ENCODE data around the gene USP10. TPM values are rescaled to one million over a fixed set of nuclear protein-coding genes. Genes with fewer than 3 reads are reported as not detected.
"Not testable (repeated sequence)": the region's sequence is repeated elsewhere in the genome, so short reads cannot be mapped to it uniquely, and the experiment has no call there.

Gene USP10
- total RNA-seq, 1 experiment from 2014 or later = 203 TPM

DNA sequence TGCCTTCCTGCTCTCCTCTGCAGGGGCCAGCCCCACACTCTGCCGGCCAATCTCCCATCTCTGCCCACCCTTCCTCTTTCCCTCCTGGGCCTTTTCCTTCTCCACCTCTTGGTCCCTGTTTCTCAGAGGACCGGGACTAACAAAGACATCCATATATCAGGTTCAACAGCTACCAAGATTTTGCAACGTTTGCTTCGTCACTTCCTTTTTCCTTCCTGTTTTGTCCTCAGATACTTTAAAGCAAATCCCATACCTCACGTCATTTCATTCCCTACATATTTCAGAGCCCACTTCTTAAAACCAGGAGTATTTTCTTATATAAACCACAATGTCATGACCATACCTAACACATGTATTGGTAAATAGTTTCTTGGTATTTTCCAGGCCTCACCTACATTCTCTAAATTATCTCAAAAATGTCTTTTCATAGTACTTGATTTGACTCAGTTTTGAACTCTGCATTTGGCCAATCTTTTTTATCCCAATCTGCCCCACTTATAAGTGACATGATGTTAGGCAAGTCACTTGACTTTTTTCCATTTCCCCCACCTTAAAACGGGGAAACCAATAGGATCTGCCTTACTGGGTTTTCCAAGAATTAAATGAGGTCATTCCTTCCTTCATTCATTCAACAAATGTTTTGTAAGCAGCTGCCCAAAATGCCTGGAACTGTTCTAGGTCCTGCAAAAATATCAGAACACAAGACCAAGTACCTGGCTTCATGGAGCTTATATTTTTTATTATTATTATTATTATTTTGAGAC, 7.2 kb upstream of the USP10 start:
- no peak overlapping the region for H2AFZ ChIP-seq (ENCODE audit: low read length)
- H3K36me3 Mint-ChIP-seq (ENCODE audit: insufficient read depth in 1 of 3, low read depth in 3 of 3) = peaks cover 0 to 5% (median 0%) of the 10 kb centered on the region in 3 experiments; a peak in 3 of 7 replicates
- WGBS (ENCODE audit: extremely low coverage, insufficient read length, low lambda C conversion rate) = no CpG with 5 or more reads among the region's 6 CpGs

DNA sequence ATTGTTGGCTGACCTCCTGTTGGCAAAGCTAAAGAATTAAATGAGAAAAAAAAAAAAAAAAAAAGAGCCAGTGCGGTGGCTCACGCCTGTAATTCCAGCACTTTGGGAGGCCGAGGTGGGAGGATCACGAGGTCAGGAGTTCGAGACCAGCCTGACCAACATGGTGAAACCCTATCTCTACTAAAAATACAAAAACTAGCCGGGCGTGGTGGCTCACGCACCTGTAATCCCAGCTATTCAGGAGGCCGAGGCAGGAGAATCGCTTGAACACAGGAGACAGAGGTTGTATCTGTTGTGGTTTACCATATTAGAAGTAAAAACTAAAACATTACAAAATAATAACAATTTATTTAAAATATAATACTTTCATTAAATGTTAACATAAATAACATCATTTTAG, 5.9 kb upstream of the USP10 start:
- H3K4ac ChIP-seq (ENCODE audit: low read depth, low read length); DNase-seq; H3K27me3 ChIP-seq (ENCODE audit: insufficient read depth, low read length); H2BK15ac ChIP-seq (ENCODE audit: low read depth, low read length); H3K56ac ChIP-seq (ENCODE audit: insufficient read length, low read depth, low read length); H4K20me1 ChIP-seq (ENCODE audit: control insufficient read depth, insufficient read depth, insufficient read length); H3T11ph ChIP-seq (ENCODE audit: low read length); H4K8ac ChIP-seq (replicated peaks; ENCODE audit: insufficient read length, low read depth, low read length); H3K79me2 ChIP-seq (ENCODE audit: insufficient read depth, low read length); H4K5ac ChIP-seq (ENCODE audit: insufficient read length, low read depth, low read length); H3K14ac ChIP-seq (ENCODE audit: insufficient read depth, low read length); H3K4me1 Mint-ChIP-seq; H2BK5ac ChIP-seq (ENCODE audit: insufficient read length, low read length); H2BK120ac ChIP-seq (ENCODE audit: low read depth, low read length, poor library complexity, severe bottlenecking); H3K27ac ChIP-seq (ENCODE audit: insufficient read length, low read depth, low read length); H2AK5ac ChIP-seq (ENCODE audit: insufficient read length, low read length); H3K4me3 Mint-ChIP-seq; H3K9me3 ChIP-seq (ENCODE audit: control insufficient read depth, low read depth, low read length); H2BK20ac ChIP-seq (ENCODE audit: low read depth, low read length, poor library complexity, severe bottlenecking); H3K27me3 Mint-ChIP-seq (ENCODE audit: low read depth); H2BK12ac ChIP-seq (ENCODE audit: insufficient read length, low read depth, low read length); H3K79me1 ChIP-seq (ENCODE audit: insufficient read depth, low read depth, low read length, poor library complexity, severe bottlenecking); H3K23ac ChIP-seq (ENCODE audit: insufficient read length, low read depth, low read length); H3K18ac ChIP-seq (ENCODE audit: insufficient read length, low read depth, low read length); H2AFZ ChIP-seq (ENCODE audit: low read length); H3K36me3 Mint-ChIP-seq (ENCODE audit: insufficient read depth in 1 of 3, low read depth in 3 of 3); H3K4me2 ChIP-seq (ENCODE audit: insufficient read depth, insufficient read length, low read length); H3K4me1 ChIP-seq (ENCODE audit: insufficient read depth, low read length); H3K23me2 ChIP-seq (ENCODE audit: insufficient read length, low read depth, low read length, poor library complexity, severe bottlenecking); H3K9ac ChIP-seq (ENCODE audit: extremely low read depth, insufficient read length, low read length); H4K91ac ChIP-seq (ENCODE audit: insufficient read length, low read depth, low read length); H3K27ac Mint-ChIP-seq: not testable (repeated sequence)
- no CpG with 5 or more reads among the region's 10 CpGs for WGBS (ENCODE audit: extremely low coverage, insufficient read length, low lambda C conversion rate)
- H3K9me3 Mint-ChIP-seq = peaks cover under 1 to 11% of the 10 kb centered on the region in 2 experiments; a peak in 4 of 5 replicates

More for the DNA sequence above, 7.2 kb upstream of the USP10 start:
- H4K20me1 ChIP-seq (ENCODE audit: control insufficient read depth, insufficient read depth, insufficient read length) = peaks cover 2% of the 10 kb centered on the region
- no peaks in the 10 kb centered on the region for H3K79me1 ChIP-seq (ENCODE audit: insufficient read depth, low read depth, low read length, poor library complexity, severe bottlenecking)
- H3K27ac ChIP-seq (ENCODE audit: insufficient read length, low read depth, low read length) = no peak overlapping the region
- no peak overlapping the region for H3K4me3 Mint-ChIP-seq
- no peak overlapping the region for H3K18ac ChIP-seq (ENCODE audit: insufficient read length, low read depth, low read length)
- no peak overlapping the region for H3T11ph ChIP-seq (ENCODE audit: low read length)
- H2BK120ac ChIP-seq (ENCODE audit: low read depth, low read length, poor library complexity, severe bottlenecking) = no peak overlapping the region
- no peak overlapping the region for H2BK15ac ChIP-seq (ENCODE audit: low read depth, low read length)
- TF ChIP-seq, protein P1, sequence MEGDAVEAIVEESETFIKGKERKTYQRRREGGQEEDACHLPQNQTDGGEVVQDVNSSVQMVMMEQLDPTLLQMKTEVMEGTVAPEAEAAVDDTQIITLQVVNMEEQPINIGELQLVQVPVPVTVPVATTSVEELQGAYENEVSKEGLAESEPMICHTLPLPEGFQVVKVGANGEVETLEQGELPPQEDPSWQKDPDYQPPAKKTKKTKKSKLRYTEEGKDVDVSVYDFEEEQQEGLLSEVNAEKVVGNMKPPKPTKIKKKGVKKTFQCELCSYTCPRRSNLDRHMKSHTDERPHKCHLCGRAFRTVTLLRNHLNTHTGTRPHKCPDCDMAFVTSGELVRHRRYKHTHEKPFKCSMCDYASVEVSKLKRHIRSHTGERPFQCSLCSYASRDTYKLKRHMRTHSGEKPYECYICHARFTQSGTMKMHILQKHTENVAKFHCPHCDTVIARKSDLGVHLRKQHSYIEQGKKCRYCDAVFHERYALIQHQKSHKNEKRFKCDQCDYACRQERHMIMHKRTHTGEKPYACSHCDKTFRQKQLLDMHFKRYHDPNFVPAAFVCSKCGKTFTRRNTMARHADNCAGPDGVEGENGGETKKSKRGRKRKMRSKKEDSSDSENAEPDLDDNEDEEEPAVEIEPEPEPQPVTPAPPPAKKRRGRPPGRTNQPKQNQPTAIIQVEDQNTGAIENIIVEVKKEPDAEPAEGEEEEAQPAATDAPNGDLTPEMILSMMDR (conservative IDR thresholded peaks at IDR 0.05) = no peak
- no peak overlapping the region for H4K5ac ChIP-seq (ENCODE audit: insufficient read length, low read depth, low read length)
- no peak overlapping the region for H4K8ac ChIP-seq (replicated peaks; ENCODE audit: insufficient read length, low read depth, low read length)
- H3K4me2 ChIP-seq (ENCODE audit: insufficient read depth, insufficient read length, low read length) = no peak overlapping the region
- H3K27ac Mint-ChIP-seq = no peak overlapping the region
- peaks cover 6% of the 10 kb centered on the region; the same call in 1 of the 2 replicates for H3K27me3 Mint-ChIP-seq (ENCODE audit: low read depth)
- no peaks in the 10 kb centered on the region for H3K27me3 ChIP-seq (ENCODE audit: insufficient read depth, low read length)
- H3K9me3 Mint-ChIP-seq = peaks cover 9 to 19% of the 10 kb centered on the region in 2 experiments; a peak in 4 of 5 replicates
- no peak overlapping the region for H3K4ac ChIP-seq (ENCODE audit: low read depth, low read length)
- no peak overlapping the region for H4K91ac ChIP-seq (ENCODE audit: insufficient read length, low read depth, low read length)
- no peak overlapping the region for H2BK12ac ChIP-seq (ENCODE audit: insufficient read length, low read depth, low read length)
- no peak overlapping the region for H3K23ac ChIP-seq (ENCODE audit: insufficient read length, low read depth, low read length)
- no peaks in the 10 kb centered on the region for H3K79me2 ChIP-seq (ENCODE audit: insufficient read depth, low read length)
- no peaks in the 10 kb centered on the region for H3K23me2 ChIP-seq (ENCODE audit: insufficient read length, low read depth, low read length, poor library complexity, severe bottlenecking)
- no peak overlapping the region for H3K9ac ChIP-seq (ENCODE audit: extremely low read depth, insufficient read length, low read length)
- no peak overlapping the region for H2BK20ac ChIP-seq (ENCODE audit: low read depth, low read length, poor library complexity, severe bottlenecking)
- no peak overlapping the region for H2AK5ac ChIP-seq (ENCODE audit: insufficient read length, low read length)
- H3K56ac ChIP-seq (ENCODE audit: insufficient read length, low read depth, low read length) = no peak overlapping the region
- no peaks in the 10 kb centered on the region for H3K4me1 ChIP-seq (ENCODE audit: insufficient read depth, low read length)
- no peak for DNase-seq
- peaks cover 2 to 4% of the 10 kb centered on the region in 2 experiments; a peak in 2 of 4 replicates for H3K4me1 Mint-ChIP-seq
- H3K9me3 ChIP-seq (ENCODE audit: control insufficient read depth, low read depth, low read length) = no peaks in the 10 kb centered on the region
- H3K14ac ChIP-seq (ENCODE audit: insufficient read depth, low read length) = no peak overlapping the region
- no peak overlapping the region for H2BK5ac ChIP-seq (ENCODE audit: insufficient read length, low read length)

Data from H9 (cell line).